ENCODE measurements around the gene ITGA8.
"Not testable (repeated sequence)": the region's sequence is repeated elsewhere in the genome, so short reads cannot be mapped to it uniquely, and the experiment has no call there.

Gene ITGA8

GRCh38 chr10:15504101-15504840 lies 215.5 kb downstream of the ITGA8 start:
- DNase-seq = no peak

GRCh38 chr10:15494850-15495506 lies 224.7 kb downstream of the ITGA8 start:
- DNase-seq = no peak

- DNase-seq = no peak
Measured at GRCh38 chr10:15491856-15492642, 227.7 kb downstream of the ITGA8 start.

- no peak for DNase-seq
Measured at GRCh38 chr10:15489431-15489830, 230.3 kb downstream of the ITGA8 start.

GRCh38 chr10:15487376-15487775 lies 232.3 kb downstream of the ITGA8 start:
- DNase-seq = no peak

- no peak for DNase-seq
Measured at GRCh38 chr10:15486404-15486803, 233.3 kb downstream of the ITGA8 start.

GRCh38 chr10:15485684-15486316 lies 233.9 kb downstream of the ITGA8 start:
- DNase-seq = no peak

GRCh38 chr10:15485027-15485426 lies 234.7 kb downstream of the ITGA8 start:
- no peak for DNase-seq

- no peak for DNase-seq
Measured at GRCh38 chr10:15484128-15484527, 235.6 kb downstream of the ITGA8 start.

GRCh38 chr10:15483215-15484075 lies 236.3 kb downstream of the ITGA8 start:
- no peak for DNase-seq

- DNase-seq = no peak
Measured at GRCh38 chr10:15482156-15482555, 237.6 kb downstream of the ITGA8 start.

- no peak for DNase-seq
Measured at GRCh38 chr10:15478950-15479349, 240.8 kb downstream of the ITGA8 start.

GRCh38 chr10:15478429-15478828 lies 241.3 kb downstream of the ITGA8 start:
- no peak for DNase-seq

- DNase-seq = no peak
Measured at GRCh38 chr10:15476337-15476736, 243.4 kb downstream of the ITGA8 start.

GRCh38 chr10:15475439-15475838 lies 244.3 kb downstream of the ITGA8 start:
- DNase-seq = not testable (repeated sequence)

GRCh38 chr10:15474671-15475070 lies 245.1 kb downstream of the ITGA8 start:
- DNase-seq = no peak

GRCh38 chr10:15473396-15473767 lies 246.3 kb downstream of the ITGA8 start:
- DNase-seq = no peak

- DNase-seq = no peak
Measured at GRCh38 chr10:15472431-15473395, 247.0 kb downstream of the ITGA8 start.

- no peak for DNase-seq
Measured at GRCh38 chr10:15472008-15472407, 247.7 kb downstream of the ITGA8 start.

- DNase-seq = no peak
Measured at GRCh38 chr10:15469111-15469510, 250.6 kb downstream of the ITGA8 start.

Data from hypothalamus (tissue), 51 donors.